Type B pancreatic cell (in vitro differentiated cells): Measurements from ENCODE around the gene SLC4A1AP. TPM values are rescaled to one million over a fixed set of nuclear protein-coding genes. Genes with fewer than 3 reads are reported as not detected.

Experiments
- DNase-seq: peaks from one replicate; pipeline ENCODE4 v3.0.0; 2021; ENCODE audit warnings: mixed read lengths; ENCODE audit not compliant: unreplicated experiment; ENCODE audit errors: extremely low spot score
- H3K27ac Mint-ChIP-seq: 2 replicates; pipeline ENCODE4 v1.8.0; 2021; ENCODE audit warnings: mild to moderate bottlenecking, mixed read lengths
- H3K27me3 Mint-ChIP-seq: 2 replicates; pipeline ENCODE4 v1.8.0; 2021; ENCODE audit warnings: mixed read lengths
- H3K36me3 Mint-ChIP-seq: 2 replicates; pipeline ENCODE4 v1.8.0; 2021; ENCODE audit warnings: mixed read lengths
- H3K4me1 Mint-ChIP-seq: one replicate; pipeline ENCODE4 v1.8.0; 2021; ENCODE audit warnings: mixed read lengths; ENCODE audit not compliant: unreplicated experiment
- H3K4me3 Mint-ChIP-seq: 2 replicates; pipeline ENCODE4 v1.8.0; 2021; ENCODE audit warnings: mild to moderate bottlenecking, mixed read lengths
- H3K9me3 Mint-ChIP-seq: 2 replicates; pipeline ENCODE4 v1.8.0; 2021; ENCODE audit warnings: mixed read lengths
- long read RNA-seq: library from polyadenylated mRNA; unstranded; transcript quantifications from one replicate; pipeline ENCODE4 v2.0.0, GENCODE V29; 2020
- total RNA-seq: library from RNA; stranded (reverse); gene quantifications from 2 replicates; pipeline ENCODE4 v1.2.1, GENCODE V29; 2021; ENCODE audit warnings: low replicate concordance
- TF ChIP-seq, protein P1 (sequence below): fragments of 200-600 bp; sonication (generic); conservative IDR thresholded peaks from 2 replicates; pipeline ENCODE4 v1.5.0; 2021; ENCODE audit warnings: antibody characterized with exemption, mild to moderate bottlenecking

The SLC4A1AP gene, protein sequence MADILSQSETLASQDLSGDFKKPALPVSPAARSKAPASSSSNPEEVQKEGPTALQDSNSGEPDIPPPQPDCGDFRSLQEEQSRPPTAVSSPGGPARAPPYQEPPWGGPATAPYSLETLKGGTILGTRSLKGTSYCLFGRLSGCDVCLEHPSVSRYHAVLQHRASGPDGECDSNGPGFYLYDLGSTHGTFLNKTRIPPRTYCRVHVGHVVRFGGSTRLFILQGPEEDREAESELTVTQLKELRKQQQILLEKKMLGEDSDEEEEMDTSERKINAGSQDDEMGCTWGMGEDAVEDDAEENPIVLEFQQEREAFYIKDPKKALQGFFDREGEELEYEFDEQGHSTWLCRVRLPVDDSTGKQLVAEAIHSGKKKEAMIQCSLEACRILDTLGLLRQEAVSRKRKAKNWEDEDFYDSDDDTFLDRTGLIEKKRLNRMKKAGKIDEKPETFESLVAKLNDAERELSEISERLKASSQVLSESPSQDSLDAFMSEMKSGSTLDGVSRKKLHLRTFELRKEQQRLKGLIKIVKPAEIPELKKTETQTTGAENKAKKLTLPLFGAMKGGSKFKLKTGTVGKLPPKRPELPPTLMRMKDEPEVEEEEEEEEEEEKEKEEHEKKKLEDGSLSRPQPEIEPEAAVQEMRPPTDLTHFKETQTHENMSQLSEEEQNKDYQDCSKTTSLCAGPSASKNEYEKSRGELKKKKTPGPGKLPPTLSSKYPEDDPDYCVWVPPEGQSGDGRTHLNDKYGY
- total RNA-seq: 17.7 and 20.7 TPM in 2 replicates
- long read RNA-seq, transcript SLC4A1AP-201 (14 exons, 2,959 nt): major isoform, 6 of 67 reads
- long read RNA-seq, partial matches to known transcripts: 55 of 67 reads
- long read RNA-seq, other reads (novel, unspliced or antisense): 6 of 67 reads

GRCh38 chr2:27663285-27664153, at the start of gene SLC4A1AP, which contains the start of gene SUPT7L:
Gene SLC4A1AP, plus strand, starts transcription at chr2:27663889. Its CDS starts 26 bp downstream, at chr2:27663915.
Gene SUPT7L, minus strand, starts transcription at chr2:27663614. Its CDS starts 1,422 bp downstream, at chr2:27662192.
- Mint-ChIP-seq H3K4me1 (peaks cover 16% of the 10 kb centered on the region), H3K9me3 (no peaks in the 10 kb centered on the region), H3K4me3 (peak within 1 kb of the TSS; percentile 100), H3K36me3 (peaks cover 11% of the 10 kb centered on the region), H3K27ac (peak within 1 kb of the TSS; percentile 99), H3K27me3 (no peaks in the 10 kb centered on the region)
- peak; percentile 78 for DNase-seq
- TF ChIP-seq, protein P1, sequence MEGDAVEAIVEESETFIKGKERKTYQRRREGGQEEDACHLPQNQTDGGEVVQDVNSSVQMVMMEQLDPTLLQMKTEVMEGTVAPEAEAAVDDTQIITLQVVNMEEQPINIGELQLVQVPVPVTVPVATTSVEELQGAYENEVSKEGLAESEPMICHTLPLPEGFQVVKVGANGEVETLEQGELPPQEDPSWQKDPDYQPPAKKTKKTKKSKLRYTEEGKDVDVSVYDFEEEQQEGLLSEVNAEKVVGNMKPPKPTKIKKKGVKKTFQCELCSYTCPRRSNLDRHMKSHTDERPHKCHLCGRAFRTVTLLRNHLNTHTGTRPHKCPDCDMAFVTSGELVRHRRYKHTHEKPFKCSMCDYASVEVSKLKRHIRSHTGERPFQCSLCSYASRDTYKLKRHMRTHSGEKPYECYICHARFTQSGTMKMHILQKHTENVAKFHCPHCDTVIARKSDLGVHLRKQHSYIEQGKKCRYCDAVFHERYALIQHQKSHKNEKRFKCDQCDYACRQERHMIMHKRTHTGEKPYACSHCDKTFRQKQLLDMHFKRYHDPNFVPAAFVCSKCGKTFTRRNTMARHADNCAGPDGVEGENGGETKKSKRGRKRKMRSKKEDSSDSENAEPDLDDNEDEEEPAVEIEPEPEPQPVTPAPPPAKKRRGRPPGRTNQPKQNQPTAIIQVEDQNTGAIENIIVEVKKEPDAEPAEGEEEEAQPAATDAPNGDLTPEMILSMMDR: no peak

DNA sequence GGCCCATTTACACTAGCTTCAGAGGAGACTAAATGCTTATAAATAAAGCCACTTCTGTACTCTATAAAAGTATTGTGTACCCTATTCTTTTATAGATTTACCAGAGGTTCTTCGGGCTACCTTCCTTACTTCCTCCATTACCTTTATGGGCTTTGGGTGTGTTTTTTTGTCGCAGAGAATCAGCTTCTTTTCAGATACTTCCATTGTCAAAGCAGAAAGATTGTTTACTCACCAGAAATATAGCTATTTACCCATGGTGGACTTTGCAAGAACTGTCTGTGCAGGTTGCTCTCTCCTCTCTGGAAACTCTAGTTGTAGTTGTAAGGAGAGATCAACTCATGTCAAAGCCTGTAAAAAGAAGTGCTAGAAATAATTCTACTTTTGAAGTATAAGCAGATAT, 49.7 kb upstream of the SLC4A1AP start:
- Mint-ChIP-seq H3K36me3 (peaks cover 34% of the 10 kb centered on the region), H3K27me3 (no peaks in the 10 kb centered on the region), H3K4me3 (no peak overlapping the region), H3K9me3 (no peaks in the 10 kb centered on the region), H3K4me1 (no peaks in the 10 kb centered on the region), H3K27ac (no peak overlapping the region)
- TF ChIP-seq, protein P1: no peak
- DNase-seq: no peak

DNA sequence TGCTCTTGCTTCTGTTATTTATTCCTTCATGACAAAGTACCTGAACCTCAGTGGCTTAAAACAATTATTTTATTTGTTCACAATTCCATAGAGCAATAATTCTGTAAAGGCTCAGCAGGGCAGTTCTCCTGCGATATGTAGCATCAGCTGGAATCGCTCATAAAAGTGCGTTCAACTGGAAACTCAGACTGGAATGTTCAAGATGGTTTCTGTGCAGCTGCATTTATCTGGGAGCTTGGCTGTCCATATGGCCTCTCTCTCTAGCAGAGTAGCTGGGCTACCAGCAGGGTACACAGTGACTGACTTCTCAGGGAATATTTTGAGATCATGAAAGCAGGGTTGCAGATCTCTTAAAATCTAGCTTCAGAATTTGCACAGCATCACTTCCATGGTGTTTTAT, 48.4 kb upstream of the SLC4A1AP start:
- TF ChIP-seq, protein P1: no peak
- H3K27me3 Mint-ChIP-seq: no peaks in the 10 kb centered on the region
- no peaks in the 10 kb centered on the region for H3K4me1 Mint-ChIP-seq
- peaks cover 37% of the 10 kb centered on the region for H3K36me3 Mint-ChIP-seq
- no peak for DNase-seq
- H3K4me3 Mint-ChIP-seq: no peak overlapping the region
- no peak overlapping the region for H3K27ac Mint-ChIP-seq
- no peaks in the 10 kb centered on the region for H3K9me3 Mint-ChIP-seq

DNA sequence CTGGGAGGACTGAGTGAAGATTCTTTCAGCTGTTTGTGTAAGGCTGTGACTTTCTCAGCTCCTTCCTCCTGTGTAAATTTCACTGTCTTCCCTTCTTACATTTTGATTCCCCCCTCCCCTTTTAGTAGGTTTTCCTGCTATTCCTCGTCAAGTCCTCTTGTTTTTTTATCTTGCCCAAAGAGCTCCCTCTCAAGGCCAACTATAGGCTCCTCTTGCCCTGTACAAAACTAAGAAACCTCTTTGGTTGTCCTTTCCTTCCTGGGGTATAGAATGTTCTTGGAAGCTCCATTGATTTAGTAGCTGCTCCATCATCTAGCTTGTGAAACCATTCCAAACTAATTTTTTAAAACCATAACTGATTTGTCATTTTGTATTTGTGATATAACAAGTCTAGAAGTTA, 42.2 kb upstream of the SLC4A1AP start:
- H3K36me3 Mint-ChIP-seq: peaks cover 31% of the 10 kb centered on the region
- H3K4me3 Mint-ChIP-seq: no peak overlapping the region
- H3K27ac Mint-ChIP-seq: no peak overlapping the region
- DNase-seq: no peak
- no peaks in the 10 kb centered on the region for H3K9me3 Mint-ChIP-seq
- no peaks in the 10 kb centered on the region for H3K4me1 Mint-ChIP-seq
- no peaks in the 10 kb centered on the region for H3K27me3 Mint-ChIP-seq
- TF ChIP-seq, protein P1: no peak

GRCh38 chr2:27622921-27623384, 40.7 kb upstream of the SLC4A1AP start:
- no peak for DNase-seq
- H3K27ac Mint-ChIP-seq: peak overlapping the region; percentile 7
- H3K27me3 Mint-ChIP-seq: no peaks in the 10 kb centered on the region
- H3K4me3 Mint-ChIP-seq: no peak overlapping the region
- TF ChIP-seq, protein P1: no peak
- H3K4me1 Mint-ChIP-seq: peaks cover 8% of the 10 kb centered on the region
- H3K36me3 Mint-ChIP-seq: peaks cover 23% of the 10 kb centered on the region
- no peaks in the 10 kb centered on the region for H3K9me3 Mint-ChIP-seq
